DMS53 treated with DMSO at 0.1 percent for 48 hours (cell line): ENCODE results near the gene KCNN2.
"Not testable (repeated sequence)": the region's sequence is repeated elsewhere in the genome, so short reads cannot be mapped to it uniquely, and the experiment has no call there.

Experiments used
- DNase-seq: peaks from one replicate; lab custom pipeline; 2025; ENCODE audit not compliant: unreplicated experiment; lab: John Stamatoyannopoulos, UW

The KCNN2 gene

GRCh38 chr5:114418176-114419066 lies 56.6 kb downstream of the KCNN2 start:
- DNase-seq, result no peak

DNA sequence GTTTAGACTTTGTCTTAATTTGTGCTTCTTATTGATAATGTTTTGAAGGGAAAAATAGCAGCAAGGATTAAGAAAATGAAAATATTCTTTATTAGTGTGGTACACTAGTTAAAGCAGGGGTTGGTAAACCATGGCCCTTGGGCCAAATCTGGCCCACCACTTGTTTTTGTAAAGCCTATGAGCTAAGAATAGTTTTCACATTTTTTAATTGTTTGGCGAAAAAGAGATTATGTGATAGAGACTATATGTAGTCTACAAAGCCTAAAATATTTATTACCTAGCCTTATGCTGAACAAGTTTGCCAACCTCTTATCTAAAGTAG lies 57.2 kb downstream of the KCNN2 start:
- no peak for DNase-seq

DNA sequence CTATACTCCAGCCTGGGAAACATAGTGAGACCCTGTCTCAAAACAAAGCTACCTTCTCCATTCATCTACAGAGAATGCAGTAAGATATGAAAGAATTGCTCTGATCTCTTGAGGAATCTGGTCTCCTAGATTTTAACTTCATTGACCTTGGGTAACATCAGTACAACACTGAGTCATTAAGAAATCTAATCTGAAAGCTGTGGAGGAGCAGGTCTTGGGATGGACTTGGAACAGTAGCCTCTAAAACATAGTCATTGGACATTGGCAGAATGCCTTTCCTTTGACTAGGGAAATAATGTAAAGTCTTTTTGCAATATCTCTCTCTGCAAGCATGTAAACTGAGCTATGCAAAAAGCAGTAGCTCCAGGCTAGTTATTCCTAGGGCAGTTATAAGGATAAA lies 58.1 kb downstream of the KCNN2 start:
- no peak for DNase-seq

- no peak for DNase-seq
These were observed 65.3 kb downstream of the KCNN2 start for GRCh38 chr5:114427204-114427603.

DNA sequence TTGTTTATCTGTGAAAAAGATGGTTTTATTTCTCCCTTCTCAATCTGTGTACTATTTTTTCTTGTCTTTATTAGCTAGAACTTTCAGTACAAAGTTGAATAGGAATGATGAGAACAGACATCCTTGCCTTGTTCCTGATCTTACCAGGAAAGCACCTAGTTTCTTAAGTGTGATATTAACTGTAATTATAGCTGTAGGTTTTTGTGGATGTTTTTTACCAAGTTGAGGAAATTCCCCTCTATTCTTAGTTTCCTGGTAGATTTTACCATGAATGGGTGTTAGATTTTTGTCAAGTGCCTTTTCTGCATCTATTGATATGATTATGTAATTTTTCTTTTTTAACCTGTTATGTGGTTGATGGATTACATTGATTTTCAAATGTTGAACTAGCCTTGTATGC lies 68.7 kb downstream of the KCNN2 start:
- no peak for DNase-seq

- DNase-seq, result not testable (repeated sequence)
These were observed 70.8 kb downstream of the KCNN2 start for GRCh38 chr5:114432684-114433083.

DNA sequence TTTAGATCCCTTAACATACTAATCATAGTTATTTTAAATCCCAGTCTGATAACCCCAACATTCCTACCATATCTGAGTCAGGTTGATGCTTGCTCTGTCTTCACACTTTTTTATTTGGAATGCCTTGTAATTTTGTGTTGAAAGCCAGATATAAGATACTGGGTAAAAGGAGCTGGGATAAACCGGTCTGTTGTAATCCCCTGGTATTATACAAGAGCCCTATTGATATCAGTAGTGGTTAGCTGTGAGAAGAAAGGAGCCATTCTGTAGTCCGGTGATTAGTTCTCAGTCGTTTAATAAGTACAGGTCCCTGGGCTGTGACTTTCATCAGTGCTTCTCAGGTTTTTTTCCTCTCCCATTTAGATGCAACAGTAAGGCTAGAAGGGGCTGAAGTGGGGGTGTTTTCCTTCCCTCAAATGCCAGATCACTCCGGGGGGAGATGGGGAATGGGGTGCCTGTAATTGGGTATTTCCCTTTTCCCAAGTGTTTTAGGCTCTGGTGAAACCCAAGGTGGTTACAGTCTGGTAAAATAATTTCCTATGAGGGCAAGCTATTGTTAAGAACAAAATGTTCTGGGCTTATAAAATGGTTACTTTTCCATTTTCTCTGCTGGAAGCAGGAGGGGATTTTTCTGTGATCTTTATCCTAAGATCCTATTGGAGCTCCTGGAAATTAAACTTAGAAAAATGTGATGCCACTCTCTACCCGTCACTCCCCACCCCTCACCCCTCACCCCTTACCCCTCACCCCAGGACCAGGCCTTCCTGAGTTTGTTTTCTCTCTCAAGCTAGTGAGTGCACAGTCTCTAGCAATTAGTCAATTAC lies 72.7 kb downstream of the KCNN2 start:
- no peak for DNase-seq

GRCh38 chr5:114435220-114435481 lies 73.3 kb downstream of the KCNN2 start:
- no peak for DNase-seq

DNA sequence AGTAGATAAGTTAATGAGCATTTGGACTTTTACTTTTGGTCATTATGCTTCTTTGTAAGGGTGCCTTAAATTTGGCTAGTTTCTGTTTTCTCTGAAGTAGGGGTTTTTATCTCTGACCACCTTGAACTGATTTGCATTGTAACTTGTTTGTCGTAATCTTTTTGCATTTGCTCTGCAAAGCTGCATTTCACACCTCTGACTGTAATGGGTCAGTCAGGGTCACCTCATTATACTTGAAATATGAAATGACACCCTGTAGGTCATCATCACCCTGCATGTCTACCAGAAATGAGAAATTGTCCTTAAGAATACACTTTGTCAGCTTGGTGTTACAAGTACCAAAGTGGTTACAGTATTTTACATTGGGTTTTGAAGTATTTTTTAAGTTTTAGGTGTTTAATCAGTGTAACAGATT lies 74.0 kb downstream of the KCNN2 start:
- DNase-seq, result no peak

DNA sequence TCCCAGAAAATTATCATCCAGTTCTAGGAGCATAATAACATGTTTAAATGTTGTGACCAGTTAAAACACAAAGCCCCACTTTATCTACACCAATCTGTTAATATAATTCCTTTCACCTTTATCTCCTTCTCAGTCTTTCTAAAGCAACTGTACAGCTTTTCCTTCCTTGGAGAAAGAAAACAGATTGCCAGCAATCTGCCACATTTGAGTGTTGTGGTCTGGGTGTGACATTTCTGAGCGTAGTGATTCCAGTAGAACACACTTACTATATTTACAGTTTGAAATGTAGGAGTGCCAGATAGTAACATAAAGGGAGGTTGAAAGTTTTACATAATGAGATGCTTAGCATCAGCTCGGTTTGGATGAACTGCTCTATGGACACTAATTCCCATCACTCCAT lies 76.1 kb downstream of the KCNN2 start:
- DNase-seq, result no peak

GRCh38 chr5:114438471-114438870 lies 76.6 kb downstream of the KCNN2 start:
- DNase-seq, result no peak

DNA sequence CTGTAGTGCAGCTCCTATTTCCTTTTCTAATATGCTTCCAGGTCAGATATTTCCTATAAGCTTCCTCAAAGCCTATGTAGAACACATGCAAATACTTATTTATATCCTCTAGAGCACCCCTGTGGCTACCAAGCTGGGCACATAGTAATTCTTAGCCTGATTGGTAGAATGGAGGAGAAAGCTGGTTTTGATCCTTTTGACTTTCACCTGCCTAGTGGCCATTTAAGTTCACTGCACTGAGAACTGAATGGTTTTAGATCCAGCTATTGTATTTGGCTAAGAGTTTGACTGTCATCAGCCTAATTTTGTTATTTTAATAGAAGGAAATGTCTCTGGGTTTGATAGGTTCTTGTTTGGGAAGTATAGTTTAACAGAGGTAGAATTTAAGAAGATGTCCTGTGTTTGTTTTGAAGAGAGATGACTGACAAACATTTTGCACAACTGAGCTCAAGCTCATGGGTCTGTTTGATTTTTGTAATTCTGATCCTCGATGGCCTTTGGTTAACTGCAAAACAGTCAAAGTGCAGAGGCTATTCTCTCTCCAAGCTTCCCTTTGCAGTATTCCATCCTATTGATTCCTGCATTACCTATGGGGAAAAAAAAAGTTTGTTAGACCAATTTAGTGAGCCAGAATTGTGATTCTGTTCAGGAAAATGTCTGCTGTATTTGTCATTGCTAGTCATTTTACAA lies 85.4 kb downstream of the KCNN2 start:
- no peak for DNase-seq

DNA sequence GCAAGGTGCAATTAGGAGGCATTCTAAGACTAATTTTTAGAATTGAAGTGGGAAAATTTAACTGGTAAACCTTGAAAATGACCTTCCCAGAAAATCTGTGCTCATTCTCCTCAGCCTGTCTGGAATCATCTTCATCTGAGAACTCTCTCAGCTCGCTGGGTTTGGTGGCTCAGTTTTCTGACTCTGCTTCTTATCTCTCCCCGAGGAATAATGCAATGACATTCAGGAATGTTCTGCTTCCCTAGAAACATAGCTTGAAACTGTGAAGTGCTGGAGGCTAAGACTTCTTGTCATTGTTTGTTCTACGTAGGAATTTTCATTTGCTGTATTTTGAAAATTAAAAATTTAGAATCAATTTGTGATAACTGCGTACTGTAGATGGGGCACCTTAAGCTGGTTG lies 86.6 kb downstream of the KCNN2 start:
- no peak for DNase-seq

GRCh38 chr5:114449860-114450421 lies 88.1 kb downstream of the KCNN2 start:
- DNase-seq, result peak; percentile 26

GRCh38 chr5:114450437-114450836 lies 88.6 kb downstream of the KCNN2 start:
- DNase-seq, result peak; percentile 6

- DNase-seq, result no peak
These were observed 96.9 kb downstream of the KCNN2 start for GRCh38 chr5:114458726-114459125.

DNA sequence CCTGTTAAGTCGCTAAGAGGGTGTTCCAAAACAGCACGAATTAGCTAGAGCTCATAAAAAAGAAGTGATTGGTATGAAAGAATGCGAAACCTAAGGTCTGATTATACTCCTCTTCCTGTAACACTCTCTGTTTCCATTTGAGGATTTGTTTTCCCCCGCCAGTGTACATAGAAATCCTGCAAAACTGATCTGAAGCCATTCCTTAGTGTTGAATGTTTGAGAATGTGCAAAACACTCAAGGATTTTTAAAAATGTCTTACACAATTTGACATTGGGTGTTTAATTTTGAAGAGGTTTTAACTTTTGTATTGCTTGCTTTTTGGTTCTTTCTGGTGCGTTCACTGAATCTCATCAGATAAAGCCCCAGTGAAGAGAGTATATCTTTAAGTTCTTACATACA lies 105.3 kb downstream of the KCNN2 start:
- no peak for DNase-seq

DNA sequence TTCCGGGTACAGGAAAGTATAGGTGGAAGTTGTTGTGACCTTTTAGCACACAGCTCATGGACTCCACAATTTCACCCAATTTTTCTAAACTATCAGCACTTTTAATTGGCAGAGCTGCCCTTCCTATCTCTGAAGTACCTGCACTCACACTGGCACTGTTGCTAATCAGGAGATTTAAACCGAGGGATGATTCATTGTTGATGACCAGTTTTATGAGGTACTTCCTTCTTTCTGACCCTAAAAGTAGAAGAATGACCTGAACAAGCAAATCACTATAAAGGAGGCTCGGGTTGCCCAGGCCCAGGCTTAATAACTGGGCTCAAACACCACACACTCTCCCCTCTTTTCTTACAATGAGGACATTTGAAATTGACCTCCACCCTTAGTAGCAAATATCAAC lies 105.9 kb downstream of the KCNN2 start:
- DNase-seq, result peak; percentile 8

GRCh38 chr5:114469372-114469771 lies 107.5 kb downstream of the KCNN2 start:
- no peak for DNase-seq

DNA sequence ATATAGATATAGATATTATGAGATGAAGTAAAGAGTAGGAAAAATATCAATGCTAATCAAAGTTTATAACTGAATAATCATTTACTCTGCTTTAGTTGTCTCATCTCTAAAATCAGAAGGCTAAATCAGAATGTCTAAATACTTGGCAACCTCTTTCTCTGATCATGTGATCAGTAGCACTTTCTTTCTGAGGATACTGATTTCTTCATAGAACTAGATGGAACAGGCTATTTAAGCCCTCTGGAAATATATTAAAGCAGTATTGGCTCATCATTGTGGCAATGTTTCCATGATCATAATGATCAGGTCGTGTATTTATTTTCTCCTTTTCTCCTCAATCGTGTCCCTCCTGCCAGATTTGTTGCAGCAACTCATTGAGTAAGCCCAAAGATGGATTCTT lies 109.7 kb downstream of the KCNN2 start:
- DNase-seq, result no peak

DNA sequence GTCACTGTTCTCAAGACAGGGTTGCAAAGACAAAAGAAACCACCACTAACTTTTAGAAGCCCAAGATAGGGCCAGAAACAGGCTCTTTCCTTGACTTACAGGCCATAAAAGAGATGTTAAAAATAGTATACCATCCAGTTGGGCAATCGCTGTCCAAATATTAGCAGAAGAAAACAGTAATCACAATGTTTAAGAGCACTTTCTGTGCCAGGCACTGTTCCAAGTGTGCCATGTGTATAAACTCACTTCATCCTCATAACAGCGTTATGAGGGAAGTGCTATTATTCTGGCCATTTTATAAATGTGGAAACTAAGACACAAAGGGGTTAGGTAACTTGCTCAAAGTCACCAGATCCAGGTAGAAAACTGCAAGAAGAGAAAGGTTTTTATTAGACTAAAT lies 111.7 kb downstream of the KCNN2 start:
- peak; percentile 8 for DNase-seq
